GM19025 (cell line): ENCODE data around the gene TSPEAR.
"Not testable (repeated sequence)": the region's sequence is repeated elsewhere in the genome, so short reads cannot be mapped to it uniquely, and the experiment has no call there.

Source experiments
- ATAC-seq: cut with Tn5 transposase; IDR thresholded peaks from one replicate; pipeline ENCODE4 v1.9.1; 2021; ENCODE audit warnings: mild to moderate bottlenecking, low read depth, moderate library complexity; ENCODE audit not compliant: unreplicated experiment

Gene TSPEAR

DNA sequence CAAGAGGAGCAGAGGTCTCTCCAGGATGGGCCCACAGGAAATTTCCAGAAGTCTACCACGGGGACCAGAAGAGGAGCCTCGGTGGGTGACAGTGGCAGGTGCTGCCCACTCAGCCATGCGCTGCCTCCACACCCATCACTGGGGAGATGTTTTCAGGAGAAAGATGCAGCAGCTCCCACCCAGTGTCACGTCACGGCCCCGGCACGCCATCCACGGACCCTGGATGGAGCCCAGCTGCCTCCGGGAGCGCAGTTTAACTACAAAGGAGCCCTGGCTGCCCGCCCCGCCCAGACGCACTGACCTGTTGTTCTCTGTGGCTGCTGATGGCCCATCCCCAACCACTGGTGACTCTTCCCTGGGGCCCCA, 6.8 kb downstream of the TSPEAR start:
- no peak for ATAC-seq

DNA sequence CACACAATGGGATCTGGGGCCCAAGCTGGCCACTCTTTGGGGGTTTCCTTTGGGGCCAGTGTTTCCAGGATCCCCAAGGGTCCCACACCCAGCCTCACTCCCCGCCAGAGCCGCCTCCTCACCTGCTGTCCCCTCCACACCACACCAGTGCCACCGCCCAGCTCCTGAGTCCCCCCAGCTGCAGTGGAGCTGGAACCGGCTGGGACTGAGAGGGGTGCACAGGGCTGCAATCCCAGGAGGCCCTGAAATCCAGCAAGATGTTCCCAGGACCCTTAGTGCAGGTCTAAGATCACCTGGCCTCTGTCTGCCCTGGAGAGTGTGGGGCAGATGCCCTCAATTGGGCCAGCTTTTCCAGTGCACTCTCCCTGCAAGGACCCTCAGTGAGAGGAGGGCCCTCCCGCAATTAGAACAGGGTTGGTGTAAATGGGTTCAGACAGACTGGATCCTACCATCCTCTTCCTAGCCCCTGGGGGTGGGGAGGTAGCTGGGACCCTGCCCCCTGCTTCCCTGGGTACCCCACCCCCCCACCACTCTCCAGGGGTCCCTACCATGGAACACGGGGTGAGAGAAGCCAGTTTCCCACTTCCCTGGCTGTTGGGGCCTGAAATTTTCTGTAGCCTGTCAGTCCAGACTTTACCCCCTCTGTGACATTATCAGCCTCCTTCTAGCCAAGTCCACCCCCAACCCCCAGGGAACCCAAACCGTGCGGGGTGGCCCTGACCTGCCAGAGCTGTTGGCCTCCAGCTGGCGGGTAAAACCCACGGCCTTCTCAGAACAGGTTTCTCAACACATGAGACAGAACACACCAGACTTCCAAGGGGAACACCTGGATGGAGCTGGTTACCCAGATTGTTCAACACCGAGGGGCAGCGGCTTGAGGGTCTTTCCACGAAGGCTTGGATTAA, 7.4 kb downstream of the TSPEAR start:
- ATAC-seq, result no peak

GRCh38 chr21:44702973-44703730, 8.2 kb downstream of the TSPEAR start:
- ATAC-seq, result no peak

DNA sequence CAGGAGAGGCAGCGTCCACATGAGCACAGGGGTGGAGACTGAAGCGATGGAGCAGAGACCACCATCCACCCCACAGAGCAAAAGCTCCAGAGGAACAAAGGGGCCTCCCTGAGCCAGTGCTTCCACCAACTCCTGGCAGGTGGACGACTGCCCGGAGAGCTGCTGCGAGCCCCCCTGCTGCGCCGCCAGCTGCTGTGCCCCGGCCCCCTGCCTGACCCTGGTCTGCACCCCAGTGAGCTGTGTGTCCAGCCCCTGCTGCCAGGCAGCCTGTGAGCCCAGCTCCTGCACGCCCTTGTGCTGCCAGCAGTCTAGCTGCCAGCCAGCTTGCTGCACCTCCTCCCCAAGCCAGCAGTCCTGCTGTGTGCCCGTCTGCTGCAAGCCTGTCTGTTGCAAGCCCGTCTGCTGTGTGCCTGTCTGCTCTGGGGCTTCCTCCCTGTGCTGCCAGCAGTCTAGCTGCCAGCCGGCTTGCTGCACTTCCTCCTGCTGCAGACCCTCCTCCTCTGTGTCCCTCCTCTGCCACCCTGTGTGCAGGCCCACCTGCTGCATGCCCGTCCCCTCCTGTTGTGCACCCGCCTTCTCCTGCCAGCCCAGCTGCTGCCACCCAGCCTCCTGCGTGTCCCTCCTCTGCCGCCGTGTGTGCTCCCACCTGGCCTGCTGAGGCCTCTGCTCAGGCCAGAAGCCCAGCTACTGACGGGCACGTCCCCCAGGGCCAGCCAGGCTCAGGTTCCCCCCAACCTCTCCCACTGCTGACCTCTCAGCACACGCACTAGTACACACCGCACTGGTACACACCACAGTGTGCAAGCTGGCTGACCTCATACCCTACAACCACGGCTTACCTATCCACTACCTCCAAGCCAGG, 9.0 kb downstream of the TSPEAR start:
- ATAC-seq, result no peak

DNA sequence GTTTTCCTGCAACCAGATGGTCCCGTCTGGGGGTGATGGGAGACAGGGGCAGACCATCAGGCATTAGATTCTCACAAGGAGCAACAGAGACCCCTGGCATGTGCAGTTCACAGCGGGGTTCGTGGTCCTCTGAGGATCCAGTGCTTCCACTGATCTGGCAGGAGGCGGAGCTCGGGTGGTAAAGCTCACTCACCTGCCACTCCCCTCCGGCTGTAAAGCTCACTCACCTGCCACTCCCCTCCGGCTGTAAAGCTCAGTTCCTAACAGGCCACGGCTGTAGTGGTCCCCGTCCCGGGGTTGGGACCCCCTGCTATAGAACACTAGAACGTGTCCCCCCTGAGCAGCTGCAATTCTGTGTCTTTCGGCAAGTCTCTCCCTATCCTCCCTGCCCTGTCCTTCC, 9.8 kb downstream of the TSPEAR start:
- ATAC-seq, result no peak

GRCh38 chr21:44701023-44701400, 10.4 kb downstream of the TSPEAR start:
- no peak for ATAC-seq

DNA sequence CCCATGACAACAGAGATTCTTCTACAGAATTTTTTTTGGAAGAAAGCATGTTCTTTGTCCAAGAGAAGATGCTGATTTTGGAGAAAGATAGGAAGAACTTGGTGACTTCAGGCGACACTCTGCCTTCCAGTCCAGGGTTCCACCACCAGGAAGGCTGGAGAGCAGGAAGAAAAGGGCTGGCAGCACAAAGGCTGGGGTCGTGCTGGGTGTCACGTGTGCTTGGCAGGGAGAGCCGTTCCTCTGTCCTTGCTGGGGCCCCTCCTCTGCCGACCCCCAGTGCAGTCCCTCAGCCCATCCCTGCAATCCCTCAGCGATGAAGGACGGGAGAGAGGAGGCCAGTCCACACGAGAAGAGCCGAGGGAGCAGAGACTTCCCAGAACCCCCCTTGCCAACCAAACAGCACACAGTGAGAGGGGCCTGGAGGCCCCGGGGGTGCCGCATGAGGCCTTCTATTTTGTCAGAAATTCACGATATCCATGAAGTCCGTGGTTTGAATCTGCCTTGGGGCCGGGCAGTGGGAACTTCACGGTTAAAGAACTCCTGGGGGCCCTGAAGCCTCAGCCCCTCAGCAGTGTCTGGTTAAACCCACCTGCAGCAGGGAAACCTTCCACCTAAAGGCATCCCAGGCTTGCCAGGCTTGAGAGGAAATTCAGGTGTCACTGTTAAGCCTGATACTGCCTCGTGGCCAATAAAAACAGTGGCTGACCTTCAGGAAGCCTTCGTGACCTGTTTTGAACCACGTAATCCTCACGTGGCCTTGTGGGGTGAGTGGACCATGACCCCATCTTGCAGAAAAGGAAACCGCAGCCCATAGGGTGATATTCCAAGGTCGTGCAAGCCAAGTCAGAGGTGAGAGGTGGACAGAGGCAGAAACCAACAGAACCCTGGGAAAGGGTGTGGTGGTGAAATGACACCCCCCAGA, 11.0 kb downstream of the TSPEAR start:
- ATAC-seq, result no peak

GRCh38 chr21:44699502-44700001, 11.8 kb downstream of the TSPEAR start:
- ATAC-seq, result no peak

GRCh38 chr21:44697811-44698734, 13.3 kb downstream of the TSPEAR start:
- ATAC-seq, result no peak

- not testable (repeated sequence) for ATAC-seq
These were observed 14.1 kb downstream of the TSPEAR start, which contains the start of gene KRTAP10-12 for GRCh38 chr21:44697172-44697810. Gene KRTAP10-12 (plus strand): TSS chr21:44697172. CDS start chr21:44697202, 30 bp downstream.

GRCh38 chr21:44696572-44696971, 14.8 kb downstream of the TSPEAR start:
- ATAC-seq, result no peak

GRCh38 chr21:44695641-44696040, 15.7 kb downstream of the TSPEAR start:
- no peak for ATAC-seq

DNA sequence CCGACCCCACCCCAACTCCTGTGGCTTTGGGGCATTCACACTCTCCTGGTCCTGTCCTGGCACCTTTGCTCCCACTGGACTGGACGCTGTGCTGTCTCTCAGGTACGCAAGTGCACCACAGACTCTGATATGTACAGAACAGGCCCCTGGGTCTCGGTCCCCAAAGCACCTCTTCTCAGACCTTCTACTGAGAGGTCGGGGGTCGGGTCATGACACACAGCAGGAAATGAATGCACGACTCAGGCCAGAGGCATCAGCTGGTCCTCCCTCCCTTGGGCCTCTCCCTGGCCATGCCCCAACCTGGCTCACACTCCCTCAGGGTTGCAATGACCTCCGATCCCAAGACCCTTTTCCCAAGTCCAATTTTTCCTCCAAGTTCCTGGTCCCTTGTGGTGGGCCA, 16.2 kb downstream of the TSPEAR start:
- no peak for ATAC-seq

- no peak for ATAC-seq
These were observed 16.6 kb downstream of the TSPEAR start for GRCh38 chr21:44694776-44695175.

DNA sequence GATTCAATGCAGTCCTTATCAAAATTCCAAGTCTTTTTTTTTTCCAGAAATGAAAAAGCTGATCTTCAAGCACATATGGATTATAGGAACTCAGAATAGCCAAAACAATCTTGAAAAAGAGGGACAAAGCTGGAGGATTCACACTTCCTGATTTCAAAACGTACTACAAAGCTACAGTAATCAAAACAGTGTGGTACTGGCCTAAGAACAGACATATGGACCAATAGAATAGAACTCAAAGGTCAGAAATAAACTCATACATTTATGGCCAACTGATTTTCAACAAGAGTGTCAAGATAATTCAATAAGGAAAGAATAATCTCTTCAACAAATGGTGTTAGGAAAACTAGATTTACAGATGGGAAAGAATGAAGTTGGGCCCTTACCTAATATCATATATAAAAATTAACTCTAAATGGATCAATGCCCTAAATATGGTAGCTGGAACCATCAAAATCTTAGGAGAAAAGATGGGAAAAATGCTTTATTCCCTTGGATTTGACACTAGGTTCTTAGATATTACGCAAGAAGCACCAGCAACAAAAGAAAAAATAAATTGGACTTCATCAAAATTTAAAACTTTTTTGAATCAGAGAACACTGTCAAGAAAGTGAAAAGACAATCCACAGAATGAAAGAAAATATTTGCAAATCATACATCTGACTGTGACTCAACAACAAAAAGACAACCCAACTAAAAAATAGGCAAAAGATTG, 18.4 kb downstream of the TSPEAR start:
- ATAC-seq, result no peak

- ATAC-seq, result no peak
These were observed 19.7 kb downstream of the TSPEAR start for GRCh38 chr21:44691686-44692085.

DNA sequence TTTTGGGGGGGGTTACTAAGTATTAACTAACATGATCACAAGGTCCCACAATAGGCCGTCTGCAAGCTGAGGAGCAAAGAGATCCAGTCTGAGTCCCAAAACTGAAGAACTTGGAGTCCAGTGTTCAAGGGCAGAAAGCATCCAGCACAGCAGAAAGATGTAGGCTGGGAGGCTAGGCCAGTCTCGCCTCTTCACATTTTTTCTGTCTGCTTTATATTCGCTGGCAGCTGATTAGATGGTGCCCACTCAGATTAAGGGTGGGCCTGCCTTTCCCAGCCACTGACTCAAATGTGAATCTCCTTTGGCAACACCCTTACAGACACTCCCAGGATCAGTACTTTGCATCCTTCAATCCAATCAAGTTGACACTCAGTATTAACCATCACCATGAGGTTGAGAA, 21.6 kb downstream of the TSPEAR start:
- not testable (repeated sequence) for ATAC-seq
